ENCODE data around the gene PLET1. TPM values are rescaled to one million over a fixed set of nuclear protein-coding genes. Genes with fewer than 3 reads are reported as not detected.
A peak's percentile ranks its signal among the peaks of the same experiment; 100 is the strongest.

The PLET1 gene
- total RNA-seq, 1 experiment from 2014 or later: not detected

GRCh38 chr11:112304914-112305313 is 44.3 kb upstream of the PLET1 start:
- no peak overlapping the region for H2BK5ac ChIP-seq (ENCODE audit: insufficient read length, low read length)
- H3K14ac ChIP-seq (ENCODE audit: insufficient read depth, low read length): no peak overlapping the region
- no CpG with 5 or more reads among the region's 1 CpG for WGBS (ENCODE audit: extremely low coverage, insufficient read length, low lambda C conversion rate)
- H4K91ac ChIP-seq (ENCODE audit: insufficient read length, low read depth, low read length): no peak overlapping the region
- no peak overlapping the region for H2BK15ac ChIP-seq (ENCODE audit: low read depth, low read length)
- no peak overlapping the region for H3K9ac ChIP-seq (ENCODE audit: extremely low read depth, insufficient read length, low read length)
- Mint-ChIP-seq H3K27me3 (ENCODE audit: low read depth) (no peaks in the 10 kb centered on the region; the same call in 1 of the 2 replicates), H3K4me3 (no peak overlapping the region), H3K27ac (peak overlapping the region in 1 of 3 experiments; percentile 87; a peak in 1 of 7 replicates), H3K36me3 (ENCODE audit: insufficient read depth in 1 of 3, low read depth in 3 of 3) (peaks cover 0 to 7% (median 2%) of the 10 kb centered on the region in 3 experiments; a peak in 3 of 7 replicates), H3K4me1 (peaks cover 20 to 27% of the 10 kb centered on the region in 2 experiments), H3K9me3 (peaks cover 6 to 8% of the 10 kb centered on the region in 2 experiments; a peak in 4 of 5 replicates)
- no peaks in the 10 kb centered on the region; the same call in 1 of the 2 replicates for H3K27me3 ChIP-seq (ENCODE audit: insufficient read depth, low read length)
- no peaks in the 10 kb centered on the region for H3K79me1 ChIP-seq (ENCODE audit: insufficient read depth, low read depth, low read length, poor library complexity, severe bottlenecking)
- DNase-seq: no peak
- H2BK20ac ChIP-seq (ENCODE audit: low read depth, low read length, poor library complexity, severe bottlenecking): no peak overlapping the region
- H3K9me3 ChIP-seq (ENCODE audit: control insufficient read depth, low read depth, low read length): no peaks in the 10 kb centered on the region
- H4K5ac ChIP-seq (ENCODE audit: insufficient read length, low read depth, low read length): no peak overlapping the region
- no peak overlapping the region for H3T11ph ChIP-seq (ENCODE audit: low read length)
- no peaks in the 10 kb centered on the region for H4K20me1 ChIP-seq (ENCODE audit: control insufficient read depth, insufficient read depth, insufficient read length)
- H3K27ac ChIP-seq (ENCODE audit: insufficient read length, low read depth, low read length): no peak overlapping the region
- no peak overlapping the region for H4K8ac ChIP-seq (replicated peaks; ENCODE audit: insufficient read length, low read depth, low read length)
- H2BK12ac ChIP-seq (ENCODE audit: insufficient read length, low read depth, low read length): no peak overlapping the region
- no peaks in the 10 kb centered on the region for H3K23me2 ChIP-seq (ENCODE audit: insufficient read length, low read depth, low read length, poor library complexity, severe bottlenecking)
- H3K18ac ChIP-seq (ENCODE audit: insufficient read length, low read depth, low read length): no peak overlapping the region
- no peak overlapping the region for H3K4me2 ChIP-seq (ENCODE audit: insufficient read depth, insufficient read length, low read length)
- no peak for TF ChIP-seq CTCF (conservative IDR thresholded peaks at IDR 0.05)
- no peak overlapping the region for H3K23ac ChIP-seq (ENCODE audit: insufficient read length, low read depth, low read length)
- no peak overlapping the region for H2AK5ac ChIP-seq (ENCODE audit: insufficient read length, low read length)
- H3K4ac ChIP-seq (ENCODE audit: low read depth, low read length): no peak overlapping the region
- no peak overlapping the region for H2BK120ac ChIP-seq (ENCODE audit: low read depth, low read length, poor library complexity, severe bottlenecking)
- H2AFZ ChIP-seq (ENCODE audit: low read length): no peak overlapping the region
- H3K4me1 ChIP-seq (ENCODE audit: insufficient read depth, low read length): no peaks in the 10 kb centered on the region; the same call in 1 of the 2 replicates
- H3K79me2 ChIP-seq (ENCODE audit: insufficient read depth, low read length): no peaks in the 10 kb centered on the region
- H3K56ac ChIP-seq (ENCODE audit: insufficient read length, low read depth, low read length): no peak overlapping the region
